KMS-11 (cell line): ENCODE data around the gene BRD3.

Source experiments
- H2AFZ ChIP-seq: fragments of 200-600 bp; sonication (generic); 2 replicates; pipeline ENCODE4 v1.6.1; 2016; ENCODE audit warnings: antibody characterized with exemption, mixed run types, low read depth
- H3K27ac ChIP-seq: fragments of 200-600 bp; sonication (generic); 2 replicates; pipeline ENCODE4 v1.6.1; 2016; ENCODE audit warnings: mild to moderate bottlenecking, mixed run types
- H3K27me3 ChIP-seq: fragments of 200-600 bp; sonication (generic); 2 replicates; pipeline ENCODE4 v1.6.1; 2017; ENCODE audit warnings: mild to moderate bottlenecking, low read depth, mixed run types, moderate library complexity; ENCODE audit not compliant: insufficient read depth
- H3K36me3 ChIP-seq: fragments of 200-600 bp; sonication (generic); 2 replicates; pipeline ENCODE4 v1.6.1; 2017; ENCODE audit warnings: mild to moderate bottlenecking, mixed run types; ENCODE audit not compliant: insufficient read depth
- H3K4me1 ChIP-seq: fragments of 200-600 bp; sonication (generic); 2 replicates; pipeline ENCODE4 v1.6.1; 2016; ENCODE audit warnings: mild to moderate bottlenecking, low read depth, mixed run types; ENCODE audit not compliant: poor library complexity, severe bottlenecking
- H3K4me2 ChIP-seq: fragments of 200-600 bp; sonication (generic); 2 replicates; pipeline ENCODE4 v1.7.0; 2016; ENCODE audit warnings: mild to moderate bottlenecking, mixed run types
- H3K4me3 ChIP-seq: fragments of 200-600 bp; sonication (generic); IDR thresholded peaks from 2 replicates; pipeline ENCODE4 v1.6.1; 2017; ENCODE audit warnings: low read depth, low read length, mixed read lengths; ENCODE audit not compliant: insufficient read depth
- H3K79me2 ChIP-seq: fragments of 200-600 bp; sonication (generic); 2 replicates; pipeline ENCODE4 v1.6.1; 2016; ENCODE audit warnings: low read depth, mixed run types; ENCODE audit not compliant: insufficient read depth
- H3K9ac ChIP-seq: fragments of 200-600 bp; sonication (generic); 2 replicates; pipeline ENCODE4 v1.6.1; 2016; ENCODE audit warnings: mild to moderate bottlenecking, mixed run types
- H4K20me1 ChIP-seq: fragments of 200-600 bp; sonication (generic); 2 replicates; pipeline ENCODE4 v1.6.1; 2016; ENCODE audit warnings: mild to moderate bottlenecking, mixed run types; ENCODE audit not compliant: insufficient read depth
- TF ChIP-seq, protein P1 (sequence below): fragments of 200-600 bp; sonication (generic); conservative IDR thresholded peaks from 2 replicates; pipeline ENCODE4 v1.6.1; 2017; ENCODE audit warnings: low read depth, mild to moderate bottlenecking, antibody characterized with exemption, low read length, moderate library complexity, mixed read lengths

BRD3 gene

DNA sequence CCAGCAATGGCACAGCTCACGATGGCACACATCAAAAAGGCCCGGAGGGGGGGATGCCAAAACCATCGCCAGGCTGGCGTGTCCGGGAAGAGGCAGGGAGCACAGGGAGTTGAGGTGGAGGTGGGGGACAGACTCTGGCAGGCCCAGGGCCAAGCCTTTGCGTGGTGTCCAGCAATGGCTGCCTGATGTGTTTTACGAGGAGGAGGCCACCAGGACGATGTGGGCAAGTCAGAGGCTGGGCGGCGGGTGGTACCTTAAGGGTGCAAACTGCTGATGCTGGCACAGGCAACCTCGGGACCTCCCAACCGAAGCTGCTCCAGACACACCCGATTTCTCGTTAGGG is 80.4 kb downstream of the BRD3 start:
- H3K4me1 ChIP-seq = no peaks in the 10 kb centered on the region
- H3K79me2 ChIP-seq = no peaks in the 10 kb centered on the region
- no peak overlapping the region for H3K4me3 ChIP-seq
- H3K4me2 ChIP-seq = no peak overlapping the region
- TF ChIP-seq, protein P1, sequence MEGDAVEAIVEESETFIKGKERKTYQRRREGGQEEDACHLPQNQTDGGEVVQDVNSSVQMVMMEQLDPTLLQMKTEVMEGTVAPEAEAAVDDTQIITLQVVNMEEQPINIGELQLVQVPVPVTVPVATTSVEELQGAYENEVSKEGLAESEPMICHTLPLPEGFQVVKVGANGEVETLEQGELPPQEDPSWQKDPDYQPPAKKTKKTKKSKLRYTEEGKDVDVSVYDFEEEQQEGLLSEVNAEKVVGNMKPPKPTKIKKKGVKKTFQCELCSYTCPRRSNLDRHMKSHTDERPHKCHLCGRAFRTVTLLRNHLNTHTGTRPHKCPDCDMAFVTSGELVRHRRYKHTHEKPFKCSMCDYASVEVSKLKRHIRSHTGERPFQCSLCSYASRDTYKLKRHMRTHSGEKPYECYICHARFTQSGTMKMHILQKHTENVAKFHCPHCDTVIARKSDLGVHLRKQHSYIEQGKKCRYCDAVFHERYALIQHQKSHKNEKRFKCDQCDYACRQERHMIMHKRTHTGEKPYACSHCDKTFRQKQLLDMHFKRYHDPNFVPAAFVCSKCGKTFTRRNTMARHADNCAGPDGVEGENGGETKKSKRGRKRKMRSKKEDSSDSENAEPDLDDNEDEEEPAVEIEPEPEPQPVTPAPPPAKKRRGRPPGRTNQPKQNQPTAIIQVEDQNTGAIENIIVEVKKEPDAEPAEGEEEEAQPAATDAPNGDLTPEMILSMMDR = no peak
- no peaks in the 10 kb centered on the region for H3K27me3 ChIP-seq
- H3K9ac ChIP-seq = no peak overlapping the region
- H4K20me1 ChIP-seq = no peaks in the 10 kb centered on the region
- no peak overlapping the region for H3K27ac ChIP-seq
- no peak overlapping the region for H2AFZ ChIP-seq
- no peaks in the 10 kb centered on the region for H3K36me3 ChIP-seq

DNA sequence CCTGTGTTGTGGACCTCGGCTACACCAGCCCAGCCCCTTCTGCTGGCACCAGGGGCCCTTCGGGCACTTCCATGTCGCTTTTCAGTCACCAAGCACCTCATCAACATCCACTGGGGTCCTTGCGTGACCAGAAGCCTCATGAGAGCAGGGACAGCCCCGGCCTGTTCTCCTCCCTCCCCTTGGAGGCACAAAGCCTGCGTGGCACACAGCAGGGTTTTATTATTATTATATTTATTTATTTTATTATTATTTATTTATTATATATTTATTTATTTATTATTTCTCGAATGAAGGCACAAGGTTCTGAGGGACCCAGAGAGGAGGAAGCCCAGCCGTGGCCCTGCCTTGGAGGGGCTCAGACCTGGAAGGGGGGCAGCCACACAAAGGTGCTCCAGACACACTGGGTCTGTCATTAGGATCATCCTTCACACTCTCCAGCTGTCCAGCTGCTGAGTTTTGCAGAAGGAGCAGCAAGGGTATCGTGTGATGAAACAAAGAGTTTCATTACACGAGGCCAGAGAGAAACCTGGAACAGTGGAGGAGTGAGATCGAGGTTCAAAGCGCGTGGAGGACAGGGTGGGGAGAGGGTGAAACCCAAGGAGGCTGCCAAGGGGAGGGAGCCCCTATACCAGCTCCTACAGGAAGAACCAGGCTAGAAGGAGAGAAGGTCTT is 80.9 kb downstream of the BRD3 start:
- H3K36me3 ChIP-seq = no peaks in the 10 kb centered on the region
- H4K20me1 ChIP-seq = no peaks in the 10 kb centered on the region
- TF ChIP-seq, protein P1 = no peak
- no peak overlapping the region for H3K9ac ChIP-seq
- H3K4me1 ChIP-seq = no peaks in the 10 kb centered on the region
- no peak overlapping the region for H3K4me3 ChIP-seq
- H3K79me2 ChIP-seq = no peaks in the 10 kb centered on the region
- no peak overlapping the region for H2AFZ ChIP-seq
- H3K27me3 ChIP-seq = no peaks in the 10 kb centered on the region
- no peak overlapping the region for H3K4me2 ChIP-seq
- H3K27ac ChIP-seq = no peak overlapping the region

DNA sequence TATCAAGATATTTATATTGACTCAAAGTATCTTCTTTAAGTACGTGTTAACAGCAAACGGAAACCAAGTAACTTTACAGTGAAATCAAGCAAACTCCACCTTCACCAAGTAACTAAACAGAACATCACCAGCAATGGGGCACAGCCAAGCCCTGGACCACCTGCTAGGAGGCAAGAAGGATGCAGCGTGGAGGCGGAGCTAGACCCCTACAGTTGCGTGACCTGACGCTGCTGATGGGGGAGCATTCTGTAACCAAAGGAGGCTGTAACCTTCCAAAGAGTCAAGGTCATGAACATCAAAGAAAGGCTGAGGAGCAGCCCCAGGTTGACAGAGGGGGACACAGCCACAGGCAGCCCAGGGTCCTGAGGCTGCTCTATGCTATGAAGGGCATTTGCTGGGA is 81.8 kb downstream of the BRD3 start:
- H3K9ac ChIP-seq = no peak overlapping the region
- no peak overlapping the region for H3K4me3 ChIP-seq
- no peaks in the 10 kb centered on the region for H3K27me3 ChIP-seq
- no peak overlapping the region for H2AFZ ChIP-seq
- H3K27ac ChIP-seq = no peak overlapping the region
- no peak overlapping the region for H3K4me2 ChIP-seq
- H3K36me3 ChIP-seq = no peaks in the 10 kb centered on the region
- no peaks in the 10 kb centered on the region for H4K20me1 ChIP-seq
- no peaks in the 10 kb centered on the region for H3K4me1 ChIP-seq
- TF ChIP-seq, protein P1 = no peak
- no peaks in the 10 kb centered on the region for H3K79me2 ChIP-seq

DNA sequence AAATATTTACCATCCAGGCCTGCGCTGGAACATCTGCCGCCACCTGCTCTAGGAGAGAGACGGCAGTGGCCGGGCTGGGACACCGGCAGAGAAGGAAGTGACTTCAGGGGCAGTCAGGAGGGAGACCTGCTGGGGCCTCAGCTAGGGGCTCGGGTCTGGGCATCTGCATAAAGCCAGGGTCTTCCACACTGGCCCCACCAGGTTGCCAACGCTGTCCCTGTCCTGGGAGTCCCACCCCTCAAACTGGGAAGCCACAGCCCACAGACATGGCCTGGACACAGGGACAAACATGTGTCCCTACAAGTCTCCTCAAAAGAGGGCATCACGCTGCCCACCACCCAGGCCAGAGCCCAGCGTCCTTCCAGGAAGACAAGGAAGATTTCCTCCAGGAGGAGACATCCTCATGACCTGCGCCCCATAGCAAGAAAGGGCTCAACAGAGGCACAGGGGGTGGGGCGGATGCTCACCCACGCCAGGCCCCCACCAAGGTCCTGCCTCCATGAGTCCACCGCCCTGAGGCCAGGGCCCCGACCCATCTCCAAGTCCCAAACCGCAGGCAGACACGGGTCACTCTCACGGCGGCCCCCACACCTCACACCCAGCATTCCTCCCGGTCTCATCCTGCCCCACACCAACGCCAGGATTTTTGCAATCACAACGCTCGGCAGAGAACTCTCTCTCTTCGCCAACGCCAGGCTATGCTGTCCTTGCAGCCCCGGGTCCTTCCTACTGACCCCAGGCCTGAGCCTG is 84.7 kb downstream of the BRD3 start:
- Histone ChIP-seq H3K4me1 (no peaks in the 10 kb centered on the region), H3K79me2 (no peaks in the 10 kb centered on the region), H4K20me1 (no peaks in the 10 kb centered on the region), H3K27me3 (no peaks in the 10 kb centered on the region), H3K9ac (no peak overlapping the region), H3K36me3 (no peaks in the 10 kb centered on the region), H2AFZ (no peak overlapping the region), H3K4me2 (no peak overlapping the region), H3K27ac (no peak overlapping the region), H3K4me3 (no peak overlapping the region)
- TF ChIP-seq, protein P1 = no peak
